ENCODE results near the gene HMGCR. TPM values are rescaled to one million over a fixed set of nuclear protein-coding genes. Genes with fewer than 3 reads are reported as not detected.

HMGCR gene
- total RNA-seq, 3 donors from 2014 or later (not counting 1 experiment from before 2014, with no cell fraction given), result 44.2 to 89.5 (median 62.6) TPM

DNA sequence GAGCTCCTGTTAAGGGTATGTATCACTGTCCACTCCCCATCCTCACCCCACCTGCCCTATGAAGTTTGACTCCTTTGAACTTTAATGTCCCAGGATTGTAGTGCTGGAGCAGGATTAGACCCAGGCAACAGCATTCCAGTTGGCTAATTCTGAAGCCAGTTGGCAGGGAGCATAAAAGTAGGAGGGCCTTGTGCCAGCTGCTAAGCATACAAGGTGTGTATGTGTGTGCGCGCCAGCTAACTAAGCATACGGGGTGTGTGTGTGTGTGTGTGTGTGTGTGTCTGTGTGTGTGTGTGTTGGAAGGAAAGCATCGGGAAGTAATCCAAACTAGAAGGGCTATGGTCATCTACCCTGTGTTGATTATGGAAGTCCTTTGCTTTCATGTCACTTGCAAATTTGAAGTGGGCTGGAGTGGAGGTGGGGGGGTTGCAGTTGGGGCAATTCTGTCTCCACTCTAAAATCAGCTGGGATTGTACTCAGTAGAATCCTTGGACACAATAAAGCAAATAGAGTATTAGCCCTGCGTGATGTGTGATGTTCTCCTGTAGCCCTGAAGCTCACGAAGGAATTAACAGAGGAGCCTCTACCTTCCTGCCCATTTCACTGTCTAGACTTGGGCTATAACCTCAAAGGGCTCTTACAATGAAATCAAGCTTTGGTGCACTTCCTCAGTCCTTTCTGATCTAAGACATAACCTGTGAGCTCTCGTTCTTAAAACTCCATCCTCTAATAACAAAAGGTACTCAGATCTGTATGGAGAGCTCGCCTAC is 26.9 kb downstream of the HMGCR start:
- Mint-ChIP-seq H3K36me3 (peaks cover 7% of the 10 kb centered on the region), H3K4me3 (no peak overlapping the region), H3K27me3 (ENCODE audit: low read depth in 2 of 2) (no peaks in the 10 kb centered on the region), H3K27ac (no peak overlapping the region), H3K4me1 (peaks cover 0 to 5% of the 10 kb centered on the region in 2 donors), H3K9me3 (no peaks in the 10 kb centered on the region)
- Histone ChIP-seq H3K9me3 (ENCODE audit: control insufficient read depth, insufficient read depth, low read length) (no peaks in the 10 kb centered on the region), H3K27ac (ENCODE audit: low read length) (no peak overlapping the region), H3K36me3 (ENCODE audit: control insufficient read depth, insufficient read depth, low read length) (peaks cover 33% of the 10 kb centered on the region), H3K4me3 (ENCODE audit: low read length) (no peak overlapping the region), H3K27me3 (ENCODE audit: control insufficient read depth, insufficient read depth, low read length) (no peaks in the 10 kb centered on the region), H3K4me1 (ENCODE audit: control insufficient read depth, insufficient read depth, low read length) (no peaks in the 10 kb centered on the region)
- TF ChIP-seq, protein P1, sequence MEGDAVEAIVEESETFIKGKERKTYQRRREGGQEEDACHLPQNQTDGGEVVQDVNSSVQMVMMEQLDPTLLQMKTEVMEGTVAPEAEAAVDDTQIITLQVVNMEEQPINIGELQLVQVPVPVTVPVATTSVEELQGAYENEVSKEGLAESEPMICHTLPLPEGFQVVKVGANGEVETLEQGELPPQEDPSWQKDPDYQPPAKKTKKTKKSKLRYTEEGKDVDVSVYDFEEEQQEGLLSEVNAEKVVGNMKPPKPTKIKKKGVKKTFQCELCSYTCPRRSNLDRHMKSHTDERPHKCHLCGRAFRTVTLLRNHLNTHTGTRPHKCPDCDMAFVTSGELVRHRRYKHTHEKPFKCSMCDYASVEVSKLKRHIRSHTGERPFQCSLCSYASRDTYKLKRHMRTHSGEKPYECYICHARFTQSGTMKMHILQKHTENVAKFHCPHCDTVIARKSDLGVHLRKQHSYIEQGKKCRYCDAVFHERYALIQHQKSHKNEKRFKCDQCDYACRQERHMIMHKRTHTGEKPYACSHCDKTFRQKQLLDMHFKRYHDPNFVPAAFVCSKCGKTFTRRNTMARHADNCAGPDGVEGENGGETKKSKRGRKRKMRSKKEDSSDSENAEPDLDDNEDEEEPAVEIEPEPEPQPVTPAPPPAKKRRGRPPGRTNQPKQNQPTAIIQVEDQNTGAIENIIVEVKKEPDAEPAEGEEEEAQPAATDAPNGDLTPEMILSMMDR (IDR thresholded peaks at IDR 0.05), result no peak
- intact Hi-C loops (cut with micrococcal nuclease), result no loop called here
- WGBS (ENCODE audit: insufficient coverage), result 97% methylated on average over 8 of the region's 8 CpGs
- no peak for ATAC-seq
- no peak for DNase-seq

DNA sequence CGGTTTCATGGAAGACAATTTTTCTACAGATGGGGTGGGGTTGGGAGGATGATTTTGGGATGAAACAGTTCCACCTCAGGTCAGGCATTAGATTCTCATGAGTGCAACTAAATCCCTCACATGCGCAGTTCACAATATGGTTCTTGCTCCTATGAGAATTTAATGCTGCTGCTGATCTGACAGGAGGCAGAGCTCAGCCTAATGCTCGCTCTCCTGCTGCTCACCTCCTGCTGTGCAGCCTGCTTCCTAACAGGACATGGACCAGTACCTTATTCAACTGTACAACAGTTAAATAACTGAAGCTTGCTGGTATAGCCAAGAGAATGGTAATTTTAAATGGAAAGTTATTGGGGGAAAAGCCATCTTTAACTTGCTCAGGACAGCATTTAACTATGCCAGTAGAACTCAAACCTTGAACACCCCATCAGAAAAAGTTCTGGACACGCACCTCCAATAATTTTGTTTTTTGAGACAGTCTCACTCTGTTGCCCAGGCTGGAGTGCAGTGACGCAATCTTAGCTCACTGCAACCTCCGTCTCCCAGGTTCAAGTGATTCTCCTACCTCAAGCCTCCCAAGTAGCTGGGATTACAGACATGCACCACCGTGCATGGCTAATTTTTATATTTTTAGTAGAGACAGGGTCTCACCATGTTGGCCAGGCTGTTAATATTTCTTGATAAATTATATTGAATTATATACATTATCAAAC is 27.7 kb downstream of the HMGCR start:
- intact Hi-C loops (cut with micrococcal nuclease), result no loop called here
- H3K27me3 ChIP-seq (ENCODE audit: control insufficient read depth, insufficient read depth, low read length), result no peaks in the 10 kb centered on the region
- TF ChIP-seq, protein P1 (IDR thresholded peaks at IDR 0.05), result no peak
- H3K27ac Mint-ChIP-seq, result no peak overlapping the region
- H3K4me3 ChIP-seq (ENCODE audit: low read length), result no peak overlapping the region
- no peaks in the 10 kb centered on the region for H3K9me3 ChIP-seq (ENCODE audit: control insufficient read depth, insufficient read depth, low read length)
- DNase-seq, result no peak
- H3K27me3 Mint-ChIP-seq (ENCODE audit: low read depth in 2 of 2), result no peaks in the 10 kb centered on the region
- H3K4me3 Mint-ChIP-seq, result no peak overlapping the region
- peaks cover 0 to 5% of the 10 kb centered on the region in 2 donors for H3K4me1 Mint-ChIP-seq
- no peak for ATAC-seq
- H3K36me3 Mint-ChIP-seq, result peaks cover 7% of the 10 kb centered on the region
- H3K9me3 Mint-ChIP-seq, result no peaks in the 10 kb centered on the region
- H3K36me3 ChIP-seq (ENCODE audit: control insufficient read depth, insufficient read depth, low read length), result peaks cover 25% of the 10 kb centered on the region
- H3K27ac ChIP-seq (ENCODE audit: low read length), result no peak overlapping the region
- 98% methylated on average over 6 of the region's 7 CpGs for WGBS (ENCODE audit: insufficient coverage)
- H3K4me1 ChIP-seq (ENCODE audit: control insufficient read depth, insufficient read depth, low read length), result no peaks in the 10 kb centered on the region

DNA sequence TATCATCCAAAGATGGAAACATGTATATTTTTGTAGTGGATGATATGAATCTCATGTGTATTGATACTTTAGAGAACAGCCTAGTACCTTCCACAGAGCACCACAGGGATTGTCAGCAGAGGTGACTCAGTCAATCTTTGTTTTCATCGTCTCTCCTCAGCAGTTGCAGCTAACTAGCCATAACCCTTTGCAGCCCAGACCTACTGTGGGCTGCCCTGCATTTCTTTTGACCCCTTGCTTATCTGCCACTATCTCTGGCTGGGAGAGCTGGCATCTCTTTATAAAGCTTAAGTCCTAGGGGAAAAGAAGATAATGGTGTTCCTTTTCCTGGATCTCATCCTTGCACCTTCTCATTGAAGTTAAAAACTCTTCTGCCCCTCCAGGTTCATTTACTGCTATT is 28.7 kb downstream of the HMGCR start:
- Mint-ChIP-seq H3K4me1 (peaks cover 0 to 5% of the 10 kb centered on the region in 2 donors), H3K36me3 (peaks cover 2% of the 10 kb centered on the region), H3K27me3 (ENCODE audit: low read depth in 2 of 2) (no peaks in the 10 kb centered on the region), H3K9me3 (no peaks in the 10 kb centered on the region), H3K27ac (no peak overlapping the region), H3K4me3 (no peak overlapping the region)
- 60% methylated on average over 1 of the region's 1 CpG for WGBS (ENCODE audit: insufficient coverage)
- Histone ChIP-seq H3K27me3 (ENCODE audit: control insufficient read depth, insufficient read depth, low read length) (no peaks in the 10 kb centered on the region), H3K4me3 (ENCODE audit: low read length) (no peak overlapping the region), H3K4me1 (ENCODE audit: control insufficient read depth, insufficient read depth, low read length) (no peaks in the 10 kb centered on the region), H3K36me3 (ENCODE audit: control insufficient read depth, insufficient read depth, low read length) (peaks cover 15% of the 10 kb centered on the region), H3K27ac (ENCODE audit: low read length) (no peak overlapping the region), H3K9me3 (ENCODE audit: control insufficient read depth, insufficient read depth, low read length) (no peaks in the 10 kb centered on the region)
- TF ChIP-seq, protein P1 (IDR thresholded peaks at IDR 0.05), result no peak
- ATAC-seq (no peak), DNase-seq (no peak)
- intact Hi-C loops (cut with micrococcal nuclease), result no loop called here
